HFF-Myc (cell line): ENCODE results near the gene ATP10A.

Source experiments
- DNase-seq: peaks from one replicate; pipeline ENCODE4 v3.0.0-alpha.2; 2011; ENCODE audit warnings: low read depth; ENCODE audit errors: extremely low read depth
- H3K4me3 ChIP-seq: replicated peaks from 2 replicates; pipeline ENCODE4 v1.5.1; 2011; ENCODE audit warnings: low read depth, mild to moderate bottlenecking, control low read depth, low read length
- CTCF ChIP-seq: IDR thresholded peaks from 2 replicates; pipeline ENCODE4 v1.5.1; 2012; ENCODE audit warnings: mild to moderate bottlenecking, low read depth, low read length, control low read depth; ENCODE audit errors: missing control alignments

The ATP10A gene

GRCh38 chr15:25665913-25666312 is 197.2 kb downstream of the ATP10A start:
- no peak overlapping the region for H3K4me3 ChIP-seq
- DNase-seq: no peak
- no peak for TF ChIP-seq CTCF

- no peak for TF ChIP-seq CTCF
- no peak overlapping the region for H3K4me3 ChIP-seq
- no peak for DNase-seq
Measured at GRCh38 chr15:25664761-25665160, 198.4 kb downstream of the ATP10A start.

GRCh38 chr15:25663515-25663914 is 199.6 kb downstream of the ATP10A start:
- H3K4me3 ChIP-seq: no peak overlapping the region
- TF ChIP-seq CTCF: no peak
- DNase-seq: no peak

GRCh38 chr15:25661898-25662297 is 201.2 kb downstream of the ATP10A start:
- TF ChIP-seq CTCF: no peak

GRCh38 chr15:25659251-25659650 is 203.9 kb downstream of the ATP10A start:
- TF ChIP-seq CTCF: no peak
- H3K4me3 ChIP-seq: no peak overlapping the region
- no peak for DNase-seq

More at GRCh38 chr15:25661898-25662297, 201.2 kb downstream of the ATP10A start:
- no peak for DNase-seq
- H3K4me3 ChIP-seq: no peak overlapping the region

GRCh38 chr15:25658560-25658959 is 204.6 kb downstream of the ATP10A start:
- H3K4me3 ChIP-seq: no peak overlapping the region
- TF ChIP-seq CTCF: no peak
- no peak for DNase-seq

GRCh38 chr15:25655207-25655948 is 207.7 kb downstream of the ATP10A start:
- TF ChIP-seq CTCF: no peak
- no peak for DNase-seq
- no peak overlapping the region for H3K4me3 ChIP-seq
